Ascending aorta (tissue), 2 donors: ENCODE results near the gene KCTD5. TPM values are rescaled to one million over a fixed set of nuclear protein-coding genes. Genes with fewer than 3 reads are reported as not detected.

Source experiments
- DNase-seq, 2 donors: peaks; one replicate each; pipeline ENCODE4 v3.0.0-alpha.2; 2019; ENCODE audit warnings: low spot score in 2 of 2
- H3K27ac ChIP-seq, 2 donors: fragments of 200-600 bp; sonication (generic); one replicate each; pipeline ENCODE4 v1.5.1; 2016 to 2017; ENCODE audit warnings: mild to moderate bottlenecking in 1 of 2
- H3K27me3 ChIP-seq: fragments of 200-600 bp; sonication (generic); one replicate; pipeline ENCODE4 v1.5.1; 2017
- H3K36me3 ChIP-seq, 2 donors: fragments of 200-600 bp; sonication (generic); one replicate each; pipeline ENCODE4 v1.5.1; 2016
- H3K4me1 ChIP-seq, 2 donors: fragments of 200-600 bp; sonication (generic); one replicate each; pipeline ENCODE4 v1.5.1; 2016 to 2017; ENCODE audit warnings: mild to moderate bottlenecking in 1 of 2
- H3K4me3 ChIP-seq, 2 donors: fragments of 200-600 bp; sonication (generic); one replicate each; pipeline ENCODE4 v1.5.1; 2016 to 2017; ENCODE audit warnings: mild to moderate bottlenecking in 1 of 2
- H3K9me3 ChIP-seq, 2 donors: fragments of 200-600 bp; sonication (generic); one replicate each; pipeline ENCODE4 v1.5.1; 2016
- intact Hi-C: fragments of 100-400 bp; cut with DNase I; formaldehyde crosslinking; loops from one replicate; pipeline ENCODE4 v1.15.1; 2023
- total RNA-seq: library from RNA; depleted of rRNA; stranded (reverse); fragments of >200 nt; gene quantifications from one replicate; pipeline ENCODE4 v1.1.0, GENCODE V29; 2016
- TF ChIP-seq, protein P1 (sequence below), 3 experiments: fragments of 200-600 bp in 2 of 3; fragments of 450-650 bp in 1 of 3; sonication (generic) in 2 of 3; IDR thresholded peaks; one replicate each; pipeline ENCODE4 v1.5.1; 2016 to 2019; ENCODE audit warnings: antibody characterized with exemption in 3 of 3, mild to moderate bottlenecking in 1 of 3, moderate library complexity in 1 of 3

KCTD5 gene
- total RNA-seq, 1 donor from 2014 or later, result 10.5 TPM

DNA sequence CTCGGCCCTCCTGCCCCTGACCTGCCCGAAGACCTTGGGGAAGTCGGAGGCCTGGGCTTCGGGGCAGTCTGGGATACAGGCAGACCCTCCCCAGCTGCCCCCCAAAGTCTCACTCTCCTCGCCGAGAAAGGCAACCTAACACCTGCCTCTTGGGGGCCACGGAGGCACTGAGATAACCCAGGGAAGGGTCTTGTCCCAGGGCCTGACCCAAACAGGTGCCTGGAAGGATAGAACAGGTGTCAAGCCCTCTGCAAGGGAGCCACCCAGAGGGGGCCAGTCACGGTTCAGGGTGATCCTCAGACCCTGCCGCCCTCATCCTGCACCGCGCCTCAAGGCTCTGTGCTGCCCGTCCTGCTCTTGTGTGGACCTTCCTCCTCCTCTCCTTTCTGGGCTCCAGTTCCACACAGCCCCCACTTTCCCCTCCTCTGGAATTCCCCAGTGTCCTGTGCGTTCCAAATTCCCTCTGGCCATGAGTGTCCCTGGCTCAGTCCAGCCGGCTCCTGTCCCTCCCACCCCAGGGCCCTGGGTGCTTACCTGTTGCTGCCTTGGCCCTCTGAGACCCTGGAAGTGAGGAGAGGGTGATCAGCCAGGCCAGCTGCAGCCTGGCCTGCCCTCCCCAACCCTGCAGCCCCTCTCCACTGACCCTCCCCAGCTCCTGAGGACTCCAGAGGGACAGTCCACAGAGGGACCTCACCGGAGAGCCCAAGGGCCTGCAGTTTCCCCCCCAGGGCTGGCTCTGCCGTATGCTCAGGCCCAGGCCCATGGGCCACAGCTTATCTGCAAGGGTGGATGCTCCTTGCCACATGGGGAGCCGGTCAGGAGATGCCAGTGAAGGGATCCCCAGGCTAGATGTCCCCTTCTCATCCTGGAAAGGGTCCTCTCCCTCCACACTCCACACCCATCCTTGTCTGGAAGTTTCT, 33.9 kb downstream of the KCTD5 start:
- TF ChIP-seq, protein P1, sequence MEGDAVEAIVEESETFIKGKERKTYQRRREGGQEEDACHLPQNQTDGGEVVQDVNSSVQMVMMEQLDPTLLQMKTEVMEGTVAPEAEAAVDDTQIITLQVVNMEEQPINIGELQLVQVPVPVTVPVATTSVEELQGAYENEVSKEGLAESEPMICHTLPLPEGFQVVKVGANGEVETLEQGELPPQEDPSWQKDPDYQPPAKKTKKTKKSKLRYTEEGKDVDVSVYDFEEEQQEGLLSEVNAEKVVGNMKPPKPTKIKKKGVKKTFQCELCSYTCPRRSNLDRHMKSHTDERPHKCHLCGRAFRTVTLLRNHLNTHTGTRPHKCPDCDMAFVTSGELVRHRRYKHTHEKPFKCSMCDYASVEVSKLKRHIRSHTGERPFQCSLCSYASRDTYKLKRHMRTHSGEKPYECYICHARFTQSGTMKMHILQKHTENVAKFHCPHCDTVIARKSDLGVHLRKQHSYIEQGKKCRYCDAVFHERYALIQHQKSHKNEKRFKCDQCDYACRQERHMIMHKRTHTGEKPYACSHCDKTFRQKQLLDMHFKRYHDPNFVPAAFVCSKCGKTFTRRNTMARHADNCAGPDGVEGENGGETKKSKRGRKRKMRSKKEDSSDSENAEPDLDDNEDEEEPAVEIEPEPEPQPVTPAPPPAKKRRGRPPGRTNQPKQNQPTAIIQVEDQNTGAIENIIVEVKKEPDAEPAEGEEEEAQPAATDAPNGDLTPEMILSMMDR (IDR thresholded peaks at IDR 0.05), result no peak
- H3K27me3 ChIP-seq, result no peaks in the 10 kb centered on the region
- no peaks in the 10 kb centered on the region for H3K9me3 ChIP-seq
- no peaks in the 10 kb centered on the region for H3K36me3 ChIP-seq
- H3K27ac ChIP-seq, result no peak overlapping the region
- no peak for DNase-seq
- intact Hi-C loops, result no loop called here
- H3K4me3 ChIP-seq, result no peak overlapping the region
- H3K4me1 ChIP-seq, result peaks cover 0 to 5% of the 10 kb centered on the region in 2 donors

DNA sequence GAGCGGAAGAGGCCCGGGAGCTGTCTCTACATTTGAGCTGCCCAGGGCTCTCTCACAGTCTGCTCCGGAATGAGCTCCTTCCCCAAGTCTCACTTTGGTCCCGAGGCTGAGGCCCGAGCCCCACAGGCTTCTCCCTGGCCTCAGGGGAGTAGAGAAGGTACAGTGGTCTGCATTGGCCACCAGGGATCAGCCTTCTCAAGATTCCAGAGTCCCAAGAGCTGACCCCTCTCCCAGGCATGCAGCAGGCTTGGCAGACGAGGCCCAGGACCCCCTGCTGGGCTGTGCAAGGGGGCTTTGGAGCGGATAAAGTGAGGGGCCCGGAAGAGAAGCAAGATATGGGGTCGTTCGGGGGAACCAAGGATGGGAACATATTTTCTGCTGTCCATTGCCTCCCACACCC, 34.6 kb downstream of the KCTD5 start:
- peaks cover 0 to 8% of the 10 kb centered on the region in 2 donors for H3K4me1 ChIP-seq
- H3K9me3 ChIP-seq, result no peaks in the 10 kb centered on the region
- no peaks in the 10 kb centered on the region for H3K36me3 ChIP-seq
- TF ChIP-seq, protein P1 (IDR thresholded peaks at IDR 0.05), result no peak
- H3K27me3 ChIP-seq, result no peaks in the 10 kb centered on the region
- no peak overlapping the region for H3K4me3 ChIP-seq
- no peak overlapping the region for H3K27ac ChIP-seq
- no peak for DNase-seq
- intact Hi-C loops, result no loop called here

DNA sequence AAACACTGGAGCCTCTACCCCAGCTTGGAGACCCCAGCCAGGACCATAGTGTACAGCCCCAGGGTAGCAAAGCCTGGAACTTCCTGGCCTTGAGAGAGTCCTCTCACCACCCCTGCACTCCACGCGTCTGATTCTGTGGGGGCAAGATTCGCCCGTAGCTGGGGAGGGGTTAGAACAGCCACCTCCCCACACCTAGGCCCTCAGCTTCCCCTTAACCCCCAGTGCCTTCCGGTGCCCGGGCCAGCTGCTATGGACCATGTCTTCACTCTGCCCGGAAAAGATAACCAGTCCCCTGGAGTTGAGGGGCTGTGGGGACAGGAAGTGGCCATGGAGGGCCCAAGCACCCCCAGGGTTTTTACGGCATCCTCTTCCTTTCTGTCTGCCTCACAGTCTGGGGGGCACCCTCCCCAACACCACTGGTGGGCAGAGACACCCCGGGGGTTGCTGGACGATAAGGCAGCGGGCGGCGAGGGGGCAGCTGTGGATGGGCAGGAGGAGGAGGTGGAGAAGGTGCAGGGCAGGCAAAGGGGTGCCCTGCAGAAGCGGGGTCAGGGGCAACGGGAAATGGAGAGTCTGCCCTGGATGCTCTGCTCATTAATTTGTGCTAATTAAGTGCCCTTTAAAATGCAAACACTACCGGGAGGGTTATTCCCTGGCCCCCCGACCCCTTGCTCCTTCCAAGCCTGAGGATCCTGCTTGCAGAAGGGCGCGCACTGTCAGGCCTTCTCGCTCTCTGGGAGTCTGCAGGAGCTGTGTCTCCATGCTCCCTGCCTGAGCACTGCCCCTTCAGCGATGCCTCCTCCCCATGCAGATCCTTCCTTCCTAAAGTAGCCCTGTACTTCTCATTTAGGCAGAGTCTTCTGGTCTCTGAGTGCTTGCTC, 35.3 kb downstream of the KCTD5 start:
- Histone ChIP-seq H3K27ac (no peak overlapping the region), H3K27me3 (no peaks in the 10 kb centered on the region), H3K36me3 (no peaks in the 10 kb centered on the region), H3K9me3 (no peaks in the 10 kb centered on the region), H3K4me1 (peaks cover 0 to 8% of the 10 kb centered on the region in 2 donors), H3K4me3 (no peak overlapping the region)
- intact Hi-C loops, result no loop called here
- TF ChIP-seq, protein P1 (IDR thresholded peaks at IDR 0.05), result no peak
- no peak for DNase-seq

DNA sequence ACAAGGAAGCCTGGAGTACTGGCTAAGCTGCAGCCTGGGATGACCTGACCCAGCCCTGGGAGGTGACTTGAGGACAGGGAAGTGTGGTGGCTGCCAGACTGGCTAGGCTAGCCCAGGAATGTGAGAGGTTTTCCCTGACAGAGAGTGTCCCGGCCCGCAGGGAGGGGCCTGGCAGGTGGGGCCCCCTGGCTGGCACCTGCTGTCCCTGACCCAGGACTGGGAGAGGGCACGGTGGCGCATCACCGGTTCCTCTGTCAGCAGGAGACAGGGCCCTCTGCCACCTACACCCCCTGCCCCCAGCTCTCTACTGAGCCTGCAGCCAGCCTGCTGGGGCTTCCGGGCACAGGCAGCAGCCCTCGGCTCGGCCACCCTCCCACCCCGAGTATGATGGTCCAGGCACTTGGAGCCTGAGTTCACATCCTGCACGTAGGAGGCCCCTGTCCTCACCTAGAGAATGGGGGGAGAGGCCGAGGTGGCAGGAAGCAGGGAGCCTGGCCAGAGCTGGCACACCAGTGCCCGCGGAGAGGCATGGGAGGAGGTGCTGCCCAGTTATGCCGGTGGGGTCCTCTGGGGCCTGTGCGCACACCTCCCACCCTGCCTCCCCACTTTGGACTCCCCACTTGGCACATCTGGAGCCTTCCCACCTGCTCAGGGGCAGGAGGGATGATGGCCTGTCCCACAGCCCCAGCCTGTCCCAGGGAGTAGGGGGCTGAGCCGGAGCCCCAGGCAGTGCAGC, 37.2 kb downstream of the KCTD5 start:
- DNase-seq, result no peak
- no peaks in the 10 kb centered on the region for H3K27me3 ChIP-seq
- TF ChIP-seq, protein P1 (IDR thresholded peaks at IDR 0.05), result no peak
- H3K36me3 ChIP-seq, result no peaks in the 10 kb centered on the region
- no peak overlapping the region for H3K27ac ChIP-seq
- H3K4me1 ChIP-seq, result peaks cover 0 to 8% of the 10 kb centered on the region in 2 donors
- H3K9me3 ChIP-seq, result no peaks in the 10 kb centered on the region
- intact Hi-C loops, result loop anchor here (2.0 kb wide), 1 partner anchor 37 kb away; the partner anchor contains the start of gene KCTD5
- H3K4me3 ChIP-seq, result no peak overlapping the region

DNA sequence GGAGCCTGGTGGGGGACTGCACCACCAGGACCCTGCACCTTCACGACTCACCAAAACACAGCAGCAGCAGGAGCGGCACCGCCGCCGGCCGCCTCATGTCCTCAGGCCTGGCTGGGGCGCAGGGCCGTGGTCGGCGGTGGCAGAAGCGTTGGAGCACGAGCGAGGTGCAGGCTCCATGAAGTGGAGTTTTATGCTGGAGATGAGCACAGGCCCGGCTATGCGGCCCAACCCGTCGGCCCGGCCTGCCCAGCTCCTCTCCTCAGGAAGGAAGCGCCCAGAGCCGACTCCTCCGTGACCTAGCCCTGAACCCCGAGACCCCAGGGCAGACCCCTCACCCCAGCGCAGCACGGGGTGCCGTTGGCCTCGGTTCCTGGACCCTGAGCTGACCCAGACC, 37.7 kb downstream of the KCTD5 start, which contains the start of gene PRSS27:
Gene PRSS27, minus strand, starts transcription at position 161 of the 394 bp plus-strand sequence. Its CDS starts 64 bp downstream, at position 97.
- intact Hi-C loops, result loop anchor here (2.0 kb wide), 1 partner anchor 37 kb away; the partner anchor contains the start of gene KCTD5
- H3K36me3 ChIP-seq, result no peaks in the 10 kb centered on the region
- DNase-seq, result no peak
- peak within 1 kb of the TSS; percentile 57 to 75 for H3K27ac ChIP-seq
- peaks cover 0 to 8% of the 10 kb centered on the region in 2 donors for H3K4me1 ChIP-seq
- TF ChIP-seq, protein P1 (IDR thresholded peaks at IDR 0.05), result no peak
- peak within 1 kb of the TSS; percentile 79 to 80 for H3K4me3 ChIP-seq
- no peaks in the 10 kb centered on the region for H3K27me3 ChIP-seq
- no peaks in the 10 kb centered on the region for H3K9me3 ChIP-seq
